H9 (cell line): ENCODE measurements around the gene OR1K1. TPM values are rescaled to one million over a fixed set of nuclear protein-coding genes. Genes with fewer than 3 reads are reported as not detected.
A peak's percentile ranks its signal among the peaks of the same experiment; 100 is the strongest.
"Not testable (repeated sequence)": the region's sequence is repeated elsewhere in the genome, so short reads cannot be mapped to it uniquely, and the experiment has no call there.

Experiments
- DNase-seq: peaks from one replicate; pipeline ENCODE4 v3.0.0-alpha.2; 2017
- H2AFZ ChIP-seq: one replicate; pipeline ENCODE4 v1.6.1; 2013; ENCODE audit warnings: mild to moderate bottlenecking, low read length, control low read depth, moderate library complexity
- H2AK5ac ChIP-seq: 2 replicates; pipeline ENCODE4 v1.6.1; 2013; ENCODE audit warnings: low read length, control low read depth, mixed read lengths; ENCODE audit not compliant: insufficient read length
- H2BK120ac ChIP-seq: one replicate; pipeline ENCODE4 v1.6.1; 2013; ENCODE audit warnings: low read depth, mild to moderate bottlenecking, low read length, control low read depth, inconsistent platforms; ENCODE audit not compliant: poor library complexity, severe bottlenecking
- H2BK12ac ChIP-seq: 2 replicates; pipeline ENCODE4 v1.6.1; 2013; ENCODE audit warnings: low read length, control low read depth, mixed read lengths, low read depth; ENCODE audit not compliant: insufficient read length
- H2BK15ac ChIP-seq: 2 replicates; pipeline ENCODE4 v1.6.1; 2013; ENCODE audit warnings: low read depth, low read length, control low read depth
- H2BK20ac ChIP-seq: one replicate; pipeline ENCODE4 v1.6.1; 2013; ENCODE audit warnings: low read depth, mild to moderate bottlenecking, low read length, control low read depth, inconsistent platforms; ENCODE audit not compliant: poor library complexity, severe bottlenecking
- H2BK5ac ChIP-seq: 2 replicates; pipeline ENCODE4 v1.6.1; 2013; ENCODE audit warnings: low read length, control low read depth, mixed read lengths; ENCODE audit not compliant: insufficient read length
- H3K14ac ChIP-seq: 2 replicates; pipeline ENCODE4 v1.6.1; 2013; ENCODE audit warnings: low read length, control low read depth; ENCODE audit not compliant: insufficient read depth
- H3K18ac ChIP-seq: 2 replicates; pipeline ENCODE4 v1.6.1; 2013; ENCODE audit warnings: low read depth, mild to moderate bottlenecking, mixed read lengths, low read length, control low read depth; ENCODE audit not compliant: insufficient read length
- H3K23ac ChIP-seq: 2 replicates; pipeline ENCODE4 v1.6.1; 2013; ENCODE audit warnings: low read length, control low read depth, mixed read lengths, low read depth; ENCODE audit not compliant: insufficient read length
- H3K23me2 ChIP-seq: 2 replicates; pipeline ENCODE4 v1.6.1; 2013; ENCODE audit warnings: low read depth, mild to moderate bottlenecking, mixed read lengths, low read length, control low read depth; ENCODE audit not compliant: insufficient read length, poor library complexity, severe bottlenecking
- H3K27ac ChIP-seq: 2 replicates; pipeline ENCODE4 v1.5.1; 2013; ENCODE audit warnings: low read length, control low read depth, mixed read lengths, low read depth; ENCODE audit not compliant: insufficient read length
- H3K27me3 ChIP-seq: 2 replicates; pipeline ENCODE4 v1.6.1; 2013; ENCODE audit warnings: low read length, control low read depth, inconsistent platforms; ENCODE audit not compliant: insufficient read depth
- H3K4ac ChIP-seq: 2 replicates; pipeline ENCODE4 v1.6.1; 2013; ENCODE audit warnings: low read depth, mild to moderate bottlenecking, control low read depth, inconsistent platforms, low read length, moderate library complexity
- H3K4me1 ChIP-seq: 2 replicates; pipeline ENCODE4 v1.6.1; 2013; ENCODE audit warnings: low read length, control low read depth, inconsistent platforms; ENCODE audit not compliant: insufficient read depth
- H3K4me2 ChIP-seq: 2 replicates; pipeline ENCODE4 v1.6.1; 2013; ENCODE audit warnings: low read length, control low read depth, mixed read lengths; ENCODE audit not compliant: insufficient read length, insufficient read depth
- H3K56ac ChIP-seq: 2 replicates; pipeline ENCODE4 v1.6.1; 2013; ENCODE audit warnings: low read depth, mild to moderate bottlenecking, mixed read lengths, low read length, control low read depth; ENCODE audit not compliant: insufficient read length
- H3K79me1 ChIP-seq: 2 replicates; pipeline ENCODE4 v1.6.1; 2013; ENCODE audit warnings: low read depth, mild to moderate bottlenecking, moderate library complexity, low read length, control low read depth, inconsistent platforms; ENCODE audit not compliant: insufficient read depth, poor library complexity, severe bottlenecking
- H3K79me2 ChIP-seq: 2 replicates; pipeline ENCODE4 v1.6.1; 2013; ENCODE audit warnings: low read length, control low read depth, inconsistent platforms; ENCODE audit not compliant: insufficient read depth
- H3K9ac ChIP-seq: 2 replicates; pipeline ENCODE4 v1.6.1; 2013; ENCODE audit warnings: low read length, control low read depth, mixed read lengths; ENCODE audit not compliant: insufficient read length; ENCODE audit errors: extremely low read depth
- H3K9me3 ChIP-seq: one replicate; pipeline ENCODE4 v1.6.1; 2013; ENCODE audit warnings: low read depth, low read length, inconsistent platforms; ENCODE audit not compliant: control insufficient read depth
- H3T11ph ChIP-seq: one replicate; pipeline ENCODE4 v1.6.1; 2013; ENCODE audit warnings: mild to moderate bottlenecking, low read length, control low read depth, inconsistent platforms
- H4K20me1 ChIP-seq: one replicate; pipeline ENCODE4 v1.6.1; 2013; ENCODE audit not compliant: control insufficient read depth, insufficient read length, insufficient read depth
- H4K5ac ChIP-seq: 2 replicates; pipeline ENCODE4 v1.6.1; 2013; ENCODE audit warnings: low read depth, mild to moderate bottlenecking, mixed read lengths, low read length, control low read depth; ENCODE audit not compliant: insufficient read length
- H4K8ac ChIP-seq: replicated peaks from 2 replicates; pipeline ENCODE4 v1.6.1; 2013; ENCODE audit warnings: low read length, control low read depth, mixed read lengths, low read depth; ENCODE audit not compliant: insufficient read length
- H4K91ac ChIP-seq: 2 replicates; pipeline ENCODE4 v1.6.1; 2013; ENCODE audit warnings: low read depth, mild to moderate bottlenecking, moderate library complexity, mixed read lengths, low read length, control low read depth; ENCODE audit not compliant: insufficient read length
- H3K27ac Mint-ChIP-seq, 3 experiments: 2 replicates in 2 of 3; 3 replicates in 1 of 3; pipeline ENCODE4 v1.8.0; 2020 to 2021; ENCODE audit warnings: mixed read lengths in 3 of 3, mild to moderate bottlenecking in 1 of 3, moderate library complexity in 1 of 3
- H3K27me3 Mint-ChIP-seq: 2 replicates; pipeline ENCODE4 v1.8.0; 2021; ENCODE audit warnings: low read depth, mild to moderate bottlenecking, moderate library complexity, mixed read lengths
- H3K36me3 Mint-ChIP-seq, 3 experiments: 2 replicates in 2 of 3; 3 replicates in 1 of 3; pipeline ENCODE4 v1.8.0; 2020 to 2021; ENCODE audit warnings: low read depth in 3 of 3, mixed read lengths in 3 of 3; ENCODE audit not compliant: insufficient read depth in 1 of 3
- H3K4me1 Mint-ChIP-seq, 2 experiments: 2 replicates each; pipeline ENCODE4 v1.8.0; 2020; ENCODE audit warnings: mixed read lengths in 2 of 2
- H3K4me3 Mint-ChIP-seq, 2 experiments: 2 replicates in 1 of 2; 3 replicates in 1 of 2; pipeline ENCODE4 v1.8.0; 2020 to 2021; ENCODE audit warnings: mild to moderate bottlenecking in 2 of 2, mixed read lengths in 2 of 2, moderate library complexity in 1 of 2
- H3K9me3 Mint-ChIP-seq, 2 experiments: 2 replicates in 1 of 2; 3 replicates in 1 of 2; pipeline ENCODE4 v1.8.0; 2020; ENCODE audit warnings: mild to moderate bottlenecking in 2 of 2, mixed read lengths in 2 of 2, moderate library complexity in 1 of 2
- CTCF ChIP-seq: fragments of 200-600 bp; sonication (generic); conservative IDR thresholded peaks from 3 replicates; pipeline ENCODE4 v1.8.0; 2021; ENCODE audit warnings: antibody characterized with exemption, mild to moderate bottlenecking
- WGBS: extraction: QIAGEN DNeasy Blood & Tissue Kit; methylation state at CpG from one replicate; pipeline ENCODE4 v1.1.7; 2013; ENCODE audit warnings: missing lambda C conversion rate, low lambda C conversion rate, mixed read lengths; ENCODE audit not compliant: insufficient read length; ENCODE audit errors: extremely low coverage; 5-methylcytosine and 5-hydroxymethylcytosine counted together
- total RNA-seq: library from RNA; stranded (reverse); gene quantifications from 2 replicates; pipeline ENCODE4 v1.2.1, GENCODE V29; 2021

The OR1K1 gene
- total RNA-seq, 1 experiment from 2014 or later = not detected

GRCh38 chr9:122827761-122828093 is 27.8 kb downstream of the OR1K1 start:
- no peak overlapping the region for H2BK20ac ChIP-seq
- H4K5ac ChIP-seq = no peak overlapping the region
- H3K4me1 ChIP-seq = no peaks in the 10 kb centered on the region
- H3K9ac ChIP-seq = peak overlapping the region; percentile 88
- H3K79me1 ChIP-seq = peaks cover 11% of the 10 kb centered on the region
- H2BK120ac ChIP-seq = no peak overlapping the region
- no peak overlapping the region for H4K8ac ChIP-seq
- Mint-ChIP-seq H3K4me1 (peaks cover 10 to 14% of the 10 kb centered on the region in 2 experiments), H3K36me3 (peaks cover 10 to 32% (median 26%) of the 10 kb centered on the region in 3 experiments; a peak in 6 of 7 replicates), H3K9me3 (no peaks in the 10 kb centered on the region), H3K4me3 (peak overlapping the region; percentile 100), H3K27ac (peak overlapping the region; percentile 98 to 100 (median 99)), H3K27me3 (no peaks in the 10 kb centered on the region)
- no peak overlapping the region for H2AFZ ChIP-seq
- no peak overlapping the region for H4K91ac ChIP-seq
- no peak overlapping the region; the same call in 1 of the 2 replicates for H3K4ac ChIP-seq
- peak overlapping the region; percentile 62 for H3K18ac ChIP-seq
- H3K79me2 ChIP-seq = peaks cover 12% of the 10 kb centered on the region; the same call in 1 of the 2 replicates
- peak overlapping the region; percentile 63 for H3K27ac ChIP-seq
- H3K23ac ChIP-seq = no peak overlapping the region
- no peak for TF ChIP-seq CTCF
- H2BK15ac ChIP-seq = no peak overlapping the region
- H4K20me1 ChIP-seq = no peaks in the 10 kb centered on the region
- H2AK5ac ChIP-seq = no peak overlapping the region
- H3K4me2 ChIP-seq = peak overlapping the region; percentile 98
- no peaks in the 10 kb centered on the region for H3K9me3 ChIP-seq
- no peak overlapping the region for H3K56ac ChIP-seq
- no peak overlapping the region for H3T11ph ChIP-seq
- H3K23me2 ChIP-seq = peaks cover 6% of the 10 kb centered on the region
- H3K27me3 ChIP-seq = no peaks in the 10 kb centered on the region
- H3K14ac ChIP-seq = 0 out of 2 replicates have a peak overlapping the region, but pooled peaks have one; percentile 84
- H2BK12ac ChIP-seq = no peak overlapping the region
- no CpG with 5 or more reads among the region's 8 CpGs for WGBS
- no peak overlapping the region for H2BK5ac ChIP-seq
- DNase-seq = no peak

- WGBS = no CpG with 5 or more reads among the region's 18 CpGs
- peaks cover 6 to 23% (median 21%) of the 10 kb centered on the region in 3 experiments; a peak in 6 of 7 replicates for H3K36me3 Mint-ChIP-seq
- not testable (repeated sequence) for H3K18ac ChIP-seq, H3K9me3 Mint-ChIP-seq, H3K27me3 Mint-ChIP-seq, H4K91ac ChIP-seq, H3K23ac ChIP-seq, H2AK5ac ChIP-seq, H2BK120ac ChIP-seq, H3K4ac ChIP-seq, DNase-seq, H4K8ac ChIP-seq, H3K9me3 ChIP-seq, H4K20me1 ChIP-seq, H2AFZ ChIP-seq, H3K14ac ChIP-seq, H3K23me2 ChIP-seq, H2BK5ac ChIP-seq, H2BK12ac ChIP-seq, H3K4me2 ChIP-seq, H3K9ac ChIP-seq, H4K5ac ChIP-seq, H2BK20ac ChIP-seq, H3K4me1 ChIP-seq, H3K56ac ChIP-seq, H3K27ac ChIP-seq, H2BK15ac ChIP-seq, H3T11ph ChIP-seq, H3K27me3 ChIP-seq
- H3K79me1 ChIP-seq = peaks cover 11% of the 10 kb centered on the region
- peak overlapping the region in 2 of 3 experiments; percentile 68 to 100; a peak in 2 of 7 replicates for H3K27ac Mint-ChIP-seq
- peaks cover 12% of the 10 kb centered on the region; the same call in 1 of the 2 replicates for H3K79me2 ChIP-seq
- peak overlapping the region; percentile 100 for H3K4me3 Mint-ChIP-seq
- H3K4me1 Mint-ChIP-seq = peaks cover 10 to 14% of the 10 kb centered on the region in 2 experiments
These were observed 29.0 kb downstream of the OR1K1 start for GRCh38 chr9:122828965-122829284.
